ENCODE results near the gene DMXL1. TPM values are rescaled to one million over a fixed set of nuclear protein-coding genes. Genes with fewer than 3 reads are reported as not detected.

Gene DMXL1
- total RNA-seq, 1 donor from 2014 or later = 22.3 TPM

DNA sequence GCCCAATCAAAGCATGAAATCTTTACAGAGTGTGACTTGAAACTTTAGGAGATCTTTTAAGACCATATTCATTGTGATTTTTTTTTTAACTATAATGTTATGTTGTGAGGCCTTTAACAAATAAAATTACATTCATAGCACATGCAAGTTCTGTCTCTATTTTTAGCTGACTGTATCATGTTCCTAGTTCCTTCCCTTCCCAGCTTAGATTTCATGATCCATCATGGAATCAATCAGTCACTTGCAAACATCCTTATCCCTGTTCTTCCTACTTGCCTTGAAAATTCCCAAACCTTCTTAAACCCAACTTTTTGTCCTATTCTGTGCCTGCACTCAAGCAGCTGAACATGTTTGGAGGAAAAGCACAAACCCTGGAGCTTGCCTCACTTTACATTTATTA lies 141.8 kb downstream of the DMXL1 start:
- no peak for DNase-seq
- no peak overlapping the region for H3K4me3 ChIP-seq
- intact Hi-C loops (cut with micrococcal nuclease) = no loop called here
- TF ChIP-seq, protein P1, sequence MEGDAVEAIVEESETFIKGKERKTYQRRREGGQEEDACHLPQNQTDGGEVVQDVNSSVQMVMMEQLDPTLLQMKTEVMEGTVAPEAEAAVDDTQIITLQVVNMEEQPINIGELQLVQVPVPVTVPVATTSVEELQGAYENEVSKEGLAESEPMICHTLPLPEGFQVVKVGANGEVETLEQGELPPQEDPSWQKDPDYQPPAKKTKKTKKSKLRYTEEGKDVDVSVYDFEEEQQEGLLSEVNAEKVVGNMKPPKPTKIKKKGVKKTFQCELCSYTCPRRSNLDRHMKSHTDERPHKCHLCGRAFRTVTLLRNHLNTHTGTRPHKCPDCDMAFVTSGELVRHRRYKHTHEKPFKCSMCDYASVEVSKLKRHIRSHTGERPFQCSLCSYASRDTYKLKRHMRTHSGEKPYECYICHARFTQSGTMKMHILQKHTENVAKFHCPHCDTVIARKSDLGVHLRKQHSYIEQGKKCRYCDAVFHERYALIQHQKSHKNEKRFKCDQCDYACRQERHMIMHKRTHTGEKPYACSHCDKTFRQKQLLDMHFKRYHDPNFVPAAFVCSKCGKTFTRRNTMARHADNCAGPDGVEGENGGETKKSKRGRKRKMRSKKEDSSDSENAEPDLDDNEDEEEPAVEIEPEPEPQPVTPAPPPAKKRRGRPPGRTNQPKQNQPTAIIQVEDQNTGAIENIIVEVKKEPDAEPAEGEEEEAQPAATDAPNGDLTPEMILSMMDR (IDR thresholded peaks at IDR 0.05; ENCODE audit: borderline replicate concordance) = no peak
- H3K9me3 ChIP-seq (replicated peaks) = no peaks in the 10 kb centered on the region
- H3K27ac ChIP-seq (replicated peaks) = no peak overlapping the region
- peaks cover 20% of the 10 kb centered on the region for H3K36me3 ChIP-seq
- peaks cover 11% of the 10 kb centered on the region for H3K4me1 ChIP-seq
- H3K27me3 ChIP-seq (ENCODE audit: low read depth) = no peaks in the 10 kb centered on the region

DNA sequence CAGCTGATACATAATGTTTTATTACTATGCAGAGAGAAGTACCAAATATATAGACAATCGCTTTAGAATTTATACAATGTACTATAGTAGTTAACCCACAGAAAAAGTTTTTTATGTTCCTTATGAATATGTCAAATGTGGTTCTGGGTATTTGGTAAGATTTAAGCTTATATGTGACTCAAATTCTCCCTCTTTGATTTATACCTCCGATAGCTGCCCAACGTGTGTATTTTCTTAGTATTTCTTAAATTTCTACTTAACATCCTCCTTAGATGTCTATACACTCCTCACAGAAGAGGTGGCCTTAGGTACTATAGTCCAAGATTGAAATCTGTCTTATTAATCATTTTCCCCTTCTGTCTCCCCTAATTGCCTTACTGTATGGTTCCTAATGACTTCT lies 146.3 kb downstream of the DMXL1 start:
- H3K27me3 ChIP-seq (ENCODE audit: low read depth) = no peaks in the 10 kb centered on the region
- no peak overlapping the region for H3K4me3 ChIP-seq
- no peak for DNase-seq
- no peaks in the 10 kb centered on the region for H3K9me3 ChIP-seq (replicated peaks)
- TF ChIP-seq, protein P1 (IDR thresholded peaks at IDR 0.05; ENCODE audit: borderline replicate concordance) = no peak
- H3K4me1 ChIP-seq = peaks cover 11% of the 10 kb centered on the region
- H3K27ac ChIP-seq (replicated peaks) = no peak overlapping the region
- peaks cover 47% of the 10 kb centered on the region for H3K36me3 ChIP-seq
- intact Hi-C loops (cut with micrococcal nuclease) = no loop called here

DNA sequence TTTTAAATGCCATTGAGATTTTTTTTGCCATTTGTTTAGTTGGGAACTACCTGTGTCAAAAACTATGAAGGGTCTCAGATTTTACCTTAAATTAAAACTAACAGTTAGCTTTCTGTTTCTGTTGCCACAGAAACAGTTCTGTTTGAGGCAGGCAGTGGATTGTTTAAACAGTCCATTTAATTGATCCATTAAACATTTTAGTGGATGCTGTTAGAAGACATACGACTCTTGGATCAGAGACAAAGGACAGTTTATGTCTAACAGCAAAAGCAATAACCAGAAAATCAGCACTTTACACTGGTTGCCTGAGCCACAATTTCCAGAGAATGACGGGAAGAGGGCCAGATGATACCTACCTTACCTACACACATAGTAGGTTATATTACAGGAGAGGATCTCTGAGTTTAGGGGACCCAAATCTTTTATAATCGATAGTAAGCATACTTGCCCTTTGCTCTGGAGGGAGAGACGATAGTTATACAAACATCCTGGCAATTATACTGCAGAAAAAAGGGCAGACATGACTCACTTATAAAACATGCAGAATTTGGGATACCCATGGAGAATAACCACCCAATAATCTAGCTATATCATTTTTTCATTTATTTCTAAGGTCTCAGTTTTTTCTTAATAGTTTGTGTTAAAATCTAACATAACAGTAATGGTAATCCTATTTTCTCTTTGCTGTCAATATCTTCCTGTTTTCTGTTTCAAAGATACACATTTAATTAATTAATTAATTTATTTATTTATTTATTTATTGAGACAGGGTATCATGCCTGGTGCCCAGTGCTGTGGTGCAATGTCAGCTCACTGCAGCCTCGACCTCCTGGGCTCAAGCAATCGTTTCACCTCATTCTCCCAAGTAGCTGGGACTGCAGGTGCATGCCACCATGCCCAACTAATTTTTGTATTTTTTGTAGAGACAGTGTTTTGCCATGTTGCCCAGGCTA lies 148.2 kb downstream of the DMXL1 start:
- H3K9me3 ChIP-seq (replicated peaks) = no peaks in the 10 kb centered on the region
- H3K4me3 ChIP-seq = no peak overlapping the region
- TF ChIP-seq, protein P1 (IDR thresholded peaks at IDR 0.05; ENCODE audit: borderline replicate concordance) = no peak
- no peaks in the 10 kb centered on the region for H3K4me1 ChIP-seq
- peaks cover 58% of the 10 kb centered on the region for H3K36me3 ChIP-seq
- DNase-seq = no peak
- intact Hi-C loops (cut with micrococcal nuclease) = no loop called here
- no peak overlapping the region for H3K27ac ChIP-seq (replicated peaks)
- no peaks in the 10 kb centered on the region for H3K27me3 ChIP-seq (ENCODE audit: low read depth)

DNA sequence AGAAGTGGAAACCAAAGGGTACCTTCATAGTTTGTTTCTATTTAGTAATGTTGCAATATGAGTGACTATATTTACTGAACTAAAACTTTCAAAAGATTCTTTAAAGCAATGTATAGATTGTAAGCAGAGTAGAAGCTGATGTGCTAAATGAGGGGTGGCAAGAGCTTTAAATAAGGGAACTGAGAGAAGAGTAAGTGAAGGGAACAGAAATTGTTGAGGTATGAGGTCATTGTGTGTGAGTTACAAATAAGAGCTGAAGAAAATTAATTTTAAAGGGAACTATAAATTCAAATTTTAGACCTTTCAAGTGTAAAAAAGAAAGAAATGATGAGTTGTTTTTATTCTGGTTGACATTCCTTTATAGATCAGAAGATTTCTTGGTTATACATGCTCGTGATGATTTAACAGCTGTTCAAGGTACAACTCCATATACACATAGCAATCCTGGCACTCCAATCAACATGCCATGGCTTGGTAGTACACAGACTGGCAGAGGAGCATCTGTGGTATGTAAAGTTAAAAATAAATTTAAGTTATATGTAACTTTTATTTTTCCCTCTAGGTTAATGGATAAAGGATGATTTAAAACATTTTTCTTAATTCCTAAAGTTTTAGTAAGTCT lies 149.8 kb downstream of the DMXL1 start:
- no peak for DNase-seq
- TF ChIP-seq, protein P1 (IDR thresholded peaks at IDR 0.05; ENCODE audit: borderline replicate concordance) = no peak
- Histone ChIP-seq H3K4me1 (no peaks in the 10 kb centered on the region), H3K36me3 (peaks cover 56% of the 10 kb centered on the region), H3K27ac (replicated peaks) (no peak overlapping the region), H3K4me3 (no peak overlapping the region), H3K9me3 (replicated peaks) (no peaks in the 10 kb centered on the region), H3K27me3 (ENCODE audit: low read depth) (no peaks in the 10 kb centered on the region)
- intact Hi-C loops (cut with micrococcal nuclease) = no loop called here

DNA sequence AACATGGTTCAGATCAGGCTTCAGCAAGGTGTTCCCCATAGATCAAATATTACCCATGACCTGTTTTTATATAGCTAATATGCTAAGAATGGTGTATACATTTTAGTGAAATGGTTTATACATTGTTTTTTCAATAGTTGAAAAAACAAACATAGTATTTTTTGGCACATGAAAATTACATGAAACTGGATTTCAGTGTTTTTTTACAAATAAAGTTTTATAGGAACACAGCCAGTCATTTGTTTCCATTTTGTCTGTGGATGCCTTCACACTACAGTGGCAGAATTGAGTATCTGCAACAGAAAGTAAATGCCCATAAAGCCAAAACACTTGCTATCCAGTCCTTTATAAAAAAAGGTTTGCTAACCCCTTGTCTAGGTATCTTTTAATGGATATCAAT lies 150.4 kb downstream of the DMXL1 start:
- TF ChIP-seq, protein P1 (IDR thresholded peaks at IDR 0.05; ENCODE audit: borderline replicate concordance) = no peak
- no peak overlapping the region for H3K4me3 ChIP-seq
- peaks cover 53% of the 10 kb centered on the region for H3K36me3 ChIP-seq
- no peaks in the 10 kb centered on the region for H3K27me3 ChIP-seq (ENCODE audit: low read depth)
- no peak overlapping the region for H3K27ac ChIP-seq (replicated peaks)
- no peaks in the 10 kb centered on the region for H3K4me1 ChIP-seq
- intact Hi-C loops (cut with micrococcal nuclease) = no loop called here
- no peak for DNase-seq
- H3K9me3 ChIP-seq (replicated peaks) = no peaks in the 10 kb centered on the region

Measured in left ventricle myocardium inferior (tissue), 1 donor.